HepG2 (cell line): ENCODE data around the gene MYORG. TPM values are rescaled to one million over a fixed set of nuclear protein-coding genes. Genes with fewer than 3 reads are reported as not detected.

ENCODE experiments used
- ARID4A ChIP-seq: sonication (generic); formaldehyde crosslinking; IDR thresholded peaks from 2 replicates; pipeline ENCODE4 v1.5.0; 2020; ENCODE audit warnings: mild to moderate bottlenecking, missing genetic modification reagents, borderline replicate concordance
- CEBPZ ChIP-seq: IDR thresholded peaks from 2 replicates; pipeline ENCODE4 v1.6.1; 2012; ENCODE audit warnings: low read length, improper control_type of control experiment
- FLYWCH1 ChIP-seq: sonication (generic); formaldehyde crosslinking; IDR thresholded peaks from 2 replicates; pipeline ENCODE4 v1.8.1; 2023; ENCODE audit warnings: mild to moderate bottlenecking, missing genetic modification reagents
- FOSL1 ChIP-seq: sonication (generic); formaldehyde crosslinking; IDR thresholded peaks from 2 replicates; pipeline ENCODE4 v1.9.0; 2021; ENCODE audit warnings: missing genetic modification reagents, borderline replicate concordance
- GLMP ChIP-seq: sonication (generic); formaldehyde crosslinking; IDR thresholded peaks from 2 replicates; pipeline ENCODE4 v1.9.0; 2021; ENCODE audit warnings: missing genetic modification reagents, mild to moderate bottlenecking, borderline replicate concordance
- HNRNPLL ChIP-seq: fragments of 200-400 bp; formaldehyde crosslinking; IDR thresholded peaks from 2 replicates; pipeline ENCODE4 v1.6.1; 2017; ENCODE audit warnings: mild to moderate bottlenecking, low read depth, low read length; ENCODE audit not compliant: poor library complexity, severe bottlenecking
- IKZF1 ChIP-seq: fragments of 450-650 bp; IDR thresholded peaks from 2 replicates; pipeline ENCODE4 v1.7.1; 2016
- JUNB ChIP-seq: sonication (generic); formaldehyde crosslinking; IDR thresholded peaks from 2 replicates; pipeline ENCODE4 v1.8.0; 2022; ENCODE audit warnings: missing genetic modification reagents, mild to moderate bottlenecking, borderline replicate concordance
- MED8 ChIP-seq: sonication (generic); formaldehyde crosslinking; IDR thresholded peaks from 2 replicates; pipeline ENCODE4 v1.8.1; 2023; ENCODE audit warnings: mild to moderate bottlenecking, missing genetic modification reagents; ENCODE audit not compliant: insufficient replicate concordance
- NFIC ChIP-seq: IDR thresholded peaks from 2 replicates; pipeline ENCODE4 v1.6.1; 2012; ENCODE audit warnings: mild to moderate bottlenecking, low read length, inconsistent platforms
- NR2F6 ChIP-seq, 2 experiments: IDR thresholded peaks; 2 replicates each; pipeline ENCODE4 v1.6.1; 2016; ENCODE audit warnings: antibody characterized with exemption in 1 of 2, mild to moderate bottlenecking in 1 of 2
- REL ChIP-seq: sonication (generic); formaldehyde crosslinking; conservative IDR thresholded peaks from 2 replicates; pipeline ENCODE4 v1.8.0; 2022; ENCODE audit warnings: mild to moderate bottlenecking, missing genetic modification reagents, moderate library complexity
- SOX6 ChIP-seq, 2 experiments: fragments of 450-650 bp in 1 of 2; sonication (generic) in 1 of 2; formaldehyde crosslinking in 1 of 2; IDR thresholded peaks; 2 replicates each; pipeline versions ENCODE4 v1.4.0 to v1.6.1; 2017 to 2020; ENCODE audit warnings: antibody characterized with exemption in 1 of 2, mild to moderate bottlenecking in 1 of 2, missing genetic modification reagents in 1 of 2
- YEATS2 ChIP-seq: sonication (generic); formaldehyde crosslinking; IDR thresholded peaks from 2 replicates; pipeline ENCODE4 v1.4.0; 2020; ENCODE audit warnings: missing genetic modification reagents, borderline replicate concordance
- ZFP82 ChIP-seq: sonication (generic); formaldehyde crosslinking; IDR thresholded peaks from 2 replicates; pipeline ENCODE4 v1.5.1; 2020; ENCODE audit warnings: mild to moderate bottlenecking, missing genetic modification reagents, borderline replicate concordance
- ZNF17 ChIP-seq: sonication (generic); formaldehyde crosslinking; IDR thresholded peaks from 2 replicates; pipeline ENCODE4 v1.5.0; 2020; ENCODE audit warnings: mild to moderate bottlenecking, missing genetic modification reagents
- ZNF557 ChIP-seq: sonication (generic); formaldehyde crosslinking; IDR thresholded peaks from 2 replicates; pipeline ENCODE4 v1.4.0; 2020; ENCODE audit warnings: missing genetic modification reagents
- ZNF564 ChIP-seq: sonication (generic); formaldehyde crosslinking; IDR thresholded peaks from 2 replicates; pipeline ENCODE4 v1.8.1; 2023; ENCODE audit warnings: mild to moderate bottlenecking, missing genetic modification reagents
- ZNF577 ChIP-seq: sonication (generic); formaldehyde crosslinking; IDR thresholded peaks from 2 replicates; pipeline ENCODE4 v1.4.0; 2020; ENCODE audit warnings: mild to moderate bottlenecking, low read depth, missing genetic modification reagents, borderline replicate concordance
- polyA plus RNA-seq, 8 experiments: library from polyadenylated mRNA; depleted of rRNA in 3 of 8; stranded (reverse) in 7 of 8; unstranded in 1 of 8; fragments of >200 nt; fragmentation: Illumina TruSeq in 4 of 8; extraction: Trizol in 4 of 8; gene quantifications; 2 replicates each; pipeline versions ENCODE4 v1.2.1 to v1.2.3, GENCODE V29; 2011 to 2016; ENCODE audit warnings: low read depth in 4 of 8, missing spikeins in 1 of 8, mixed read lengths in 1 of 8; ENCODE audit not compliant: insufficient read depth in 1 of 8
- total RNA-seq, 5 experiments: library from RNA; depleted of rRNA; stranded (reverse); fragments of >200 nt; fragmentation: Illumina TruSeq; extraction: Trizol; gene quantifications; 2 replicates each; pipeline ENCODE4 v1.2.3, GENCODE V29; 2016; ENCODE audit warnings: low read depth in 1 of 5

MYORG gene
- total and polyA plus RNA-seq, 2 of the 13 experiments (the other 11 are each of a cell fraction or from before 2014, with no cell fraction given), result 11.1 to 22.4 TPM

GRCh38 chr9:34334337-34334824 is 42.3 kb downstream of the MYORG start (continued):
- TF ChIP-seq FOSL1, result no peak
- TF ChIP-seq CEBPZ, result no peak
- TF ChIP-seq GLMP (CRISPR knock-in tag), result no peak
- TF ChIP-seq ZNF564 (CRISPR knock-in tag), result no peak
- TF ChIP-seq MED8, result no peak
- TF ChIP-seq ZNF557, result no peak
- no peak for TF ChIP-seq ARID4A
- TF ChIP-seq YEATS2, result no peak
- no peak for TF ChIP-seq IKZF1
- no peak for TF ChIP-seq HNRNPLL
- TF ChIP-seq REL (CRISPR knock-in tag), result no peak
- TF ChIP-seq NFIC, result 0 out of 2 replicates have a peak, but pooled peaks have one; percentile 37
- no peak for TF ChIP-seq ZNF17 (CRISPR knock-in tag)
- TF ChIP-seq NR2F6 (IDR thresholded peaks at IDR 0.05), result 0 out of 2 replicates have a peak, but pooled peaks have one; percentile 6
- no peak for TF ChIP-seq NR2F6 (CRISPR knock-in tag; IDR thresholded peaks at IDR 0.05)
- no peak for TF ChIP-seq SOX6 (IDR thresholded peaks at IDR 0.05)
- TF ChIP-seq SOX6 (CRISPR knock-in tag; IDR thresholded peaks at IDR 0.05), result peak; percentile 80
- TF ChIP-seq ZFP82, result no peak
- no peak for TF ChIP-seq ZNF577 (CRISPR knock-in tag)
- no peak for TF ChIP-seq FLYWCH1 (CRISPR knock-in tag)
- no peak for TF ChIP-seq JUNB
